Measurements from ENCODE around the gene ANKRD9. TPM values are rescaled to one million over a fixed set of nuclear protein-coding genes. Genes with fewer than 3 reads are reported as not detected.
A peak's percentile ranks its signal among the peaks of the same experiment; 100 is the strongest.

ANKRD9 gene
- total and polyA plus RNA-seq, 10 of the 15 experiments (the other 5 are each of a cell fraction or from before 2014, with no cell fraction given) = 0.03 to 3.6 (median 0.49) TPM

DNA sequence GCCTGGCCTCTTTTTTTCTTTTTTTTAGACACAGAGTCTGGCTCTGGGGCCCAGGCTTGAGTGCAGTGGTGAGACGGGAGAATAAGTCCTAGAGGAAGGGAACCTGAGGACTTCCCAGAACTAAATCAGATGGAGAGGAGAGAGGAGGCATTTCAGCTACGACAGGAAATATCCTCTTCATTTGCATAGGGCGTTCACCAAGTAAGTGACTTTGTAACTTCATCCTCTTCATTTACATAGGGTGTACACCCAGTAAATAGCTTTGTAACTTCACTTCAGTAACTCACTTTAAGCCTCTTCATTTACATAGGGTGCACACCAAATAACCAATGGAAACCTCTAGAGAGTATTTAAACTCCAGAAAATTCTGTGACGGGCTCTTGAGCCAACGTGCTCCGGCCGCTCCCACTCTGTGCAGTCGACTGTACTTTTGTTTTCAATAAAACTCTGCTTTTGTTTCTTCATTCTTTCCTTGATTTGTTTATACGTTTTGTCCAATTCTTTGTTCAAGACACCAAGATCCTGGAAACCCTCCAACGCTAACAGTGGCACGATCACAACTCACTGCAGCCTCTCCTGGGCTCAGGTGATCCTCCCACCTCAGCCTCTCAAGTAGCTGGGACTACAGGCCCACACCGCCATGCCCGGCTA lies 21.4 kb upstream of the ANKRD9 start:
- Histone ChIP-seq H3K27me3 (replicated peaks in 1 of 2; ENCODE audit: control insufficient read depth in 2 of 2, insufficient read depth in 2 of 2, low read length in 1 of 2) (no peaks in the 10 kb centered on the region), H2AFZ (ENCODE audit: control insufficient read depth, low read depth, low read length) (no peak overlapping the region), H3K9ac (ENCODE audit: control insufficient read depth, insufficient read depth, low read length) (no peak overlapping the region), H3K79me2 (ENCODE audit: control insufficient read depth, insufficient read depth, low read length) (no peaks in the 10 kb centered on the region), H4K20me1 (ENCODE audit: control insufficient read depth, insufficient read depth) (no peaks in the 10 kb centered on the region), H3K4me2 (ENCODE audit: control insufficient read depth, insufficient read depth) (no peak overlapping the region), H3K4me1 (ENCODE audit: control insufficient read depth, insufficient read depth, low read length) (no peaks in the 10 kb centered on the region; the same call in none of the 2 replicates), H3K36me3 (ENCODE audit: control insufficient read depth in 2 of 2, insufficient read depth in 2 of 2, low read length in 1 of 2) (no peaks in the 10 kb centered on the region), H3K9me3 (replicated peaks; ENCODE audit: control insufficient read depth, insufficient read depth, low read length) (no peaks in the 10 kb centered on the region), H3K27ac (ENCODE audit: control insufficient read depth, insufficient read depth) (no peak overlapping the region), H3K4me3 (no peak overlapping the region)
- peak; percentile 38 for ATAC-seq
- ChIA-PET SMC1A (ENCODE audit: uncharacterized antibody, unreplicated experiment) (no interaction called here), CTCF (no interaction called here), POLR2A (no interaction called here), RAD21 (ENCODE audit: unreplicated experiment) (no interaction called here)
- intact Hi-C loops (cut with micrococcal nuclease; ENCODE audit: unreplicated experiment) (no loop called here), in situ Hi-C loops (cut with MboI) (no loop called here)
- no peak for FAIRE-seq
- TF ChIP-seq ASH2L (IDR thresholded peaks at IDR 0.05; ENCODE audit: borderline replicate concordance, low read depth) = no peak
- TF ChIP-seq, protein P1, sequence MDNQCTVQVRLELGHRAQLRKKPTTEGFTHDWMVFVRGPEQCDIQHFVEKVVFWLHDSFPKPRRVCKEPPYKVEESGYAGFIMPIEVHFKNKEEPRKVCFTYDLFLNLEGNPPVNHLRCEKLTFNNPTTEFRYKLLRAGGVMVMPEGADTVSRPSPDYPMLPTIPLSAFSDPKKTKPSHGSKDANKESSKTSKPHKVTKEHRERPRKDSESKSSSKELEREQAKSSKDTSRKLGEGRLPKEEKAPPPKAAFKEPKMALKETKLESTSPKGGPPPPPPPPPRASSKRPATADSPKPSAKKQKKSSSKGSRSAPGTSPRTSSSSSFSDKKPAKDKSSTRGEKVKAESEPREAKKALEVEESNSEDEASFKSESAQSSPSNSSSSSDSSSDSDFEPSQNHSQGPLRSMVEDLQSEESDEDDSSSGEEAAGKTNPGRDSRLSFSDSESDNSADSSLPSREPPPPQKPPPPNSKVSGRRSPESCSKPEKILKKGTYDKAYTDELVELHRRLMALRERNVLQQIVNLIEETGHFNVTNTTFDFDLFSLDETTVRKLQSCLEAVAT (IDR thresholded peaks at IDR 0.05) = no peak
- TF ChIP-seq TCF7 (IDR thresholded peaks at IDR 0.05; ENCODE audit: borderline replicate concordance) = no peak
- no peak for TF ChIP-seq HSF1 (IDR thresholded peaks at IDR 0.05; ENCODE audit: low read depth, low read length)
- TF ChIP-seq MTA3 (IDR thresholded peaks at IDR 0.05; ENCODE audit: borderline replicate concordance, low read length) = no peak
- no peak for TF ChIP-seq ZNF592 (IDR thresholded peaks at IDR 0.05)
- no peak for TF ChIP-seq CHD4 (IDR thresholded peaks at IDR 0.05)
- TF ChIP-seq SPI1 (IDR thresholded peaks at IDR 0.05; ENCODE audit: borderline replicate concordance, insufficient read depth, low read depth, low read length) = no peak
- TF ChIP-seq POLR2AphosphoS2 (IDR thresholded peaks at IDR 0.05; ENCODE audit: low read depth, low read length) = no peak
- TF ChIP-seq TCF3 (IDR thresholded peaks at IDR 0.05; ENCODE audit: borderline replicate concordance, insufficient read depth, low read depth, low read length) = no peak
- TF ChIP-seq, protein P2, sequence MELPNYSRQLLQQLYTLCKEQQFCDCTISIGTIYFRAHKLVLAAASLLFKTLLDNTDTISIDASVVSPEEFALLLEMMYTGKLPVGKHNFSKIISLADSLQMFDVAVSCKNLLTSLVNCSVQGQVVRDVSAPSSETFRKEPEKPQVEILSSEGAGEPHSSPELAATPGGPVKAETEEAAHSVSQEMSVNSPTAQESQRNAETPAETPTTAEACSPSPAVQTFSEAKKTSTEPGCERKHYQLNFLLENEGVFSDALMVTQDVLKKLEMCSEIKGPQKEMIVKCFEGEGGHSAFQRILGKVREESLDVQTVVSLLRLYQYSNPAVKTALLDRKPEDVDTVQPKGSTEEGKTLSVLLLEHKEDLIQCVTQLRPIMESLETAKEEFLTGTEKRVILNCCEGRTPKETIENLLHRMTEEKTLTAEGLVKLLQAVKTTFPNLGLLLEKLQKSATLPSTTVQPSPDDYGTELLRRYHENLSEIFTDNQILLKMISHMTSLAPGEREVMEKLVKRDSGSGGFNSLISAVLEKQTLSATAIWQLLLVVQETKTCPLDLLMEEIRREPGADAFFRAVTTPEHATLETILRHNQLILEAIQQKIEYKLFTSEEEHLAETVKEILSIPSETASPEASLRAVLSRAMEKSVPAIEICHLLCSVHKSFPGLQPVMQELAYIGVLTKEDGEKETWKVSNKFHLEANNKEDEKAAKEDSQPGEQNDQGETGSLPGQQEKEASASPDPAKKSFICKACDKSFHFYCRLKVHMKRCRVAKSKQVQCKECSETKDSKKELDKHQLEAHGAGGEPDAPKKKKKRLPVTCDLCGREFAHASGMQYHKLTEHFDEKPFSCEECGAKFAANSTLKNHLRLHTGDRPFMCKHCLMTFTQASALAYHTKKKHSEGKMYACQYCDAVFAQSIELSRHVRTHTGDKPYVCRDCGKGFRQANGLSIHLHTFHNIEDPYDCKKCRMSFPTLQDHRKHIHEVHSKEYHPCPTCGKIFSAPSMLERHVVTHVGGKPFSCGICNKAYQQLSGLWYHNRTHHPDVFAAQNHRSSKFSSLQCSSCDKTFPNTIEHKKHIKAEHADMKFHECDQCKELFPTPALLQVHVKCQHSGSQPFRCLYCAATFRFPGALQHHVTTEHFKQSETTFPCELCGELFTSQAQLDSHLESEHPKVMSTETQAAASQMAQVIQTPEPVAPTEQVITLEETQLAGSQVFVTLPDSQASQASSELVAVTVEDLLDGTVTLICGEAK (IDR thresholded peaks at IDR 0.05; ENCODE audit: borderline replicate concordance) = no peak
- DNase-seq (ENCODE audit: low read depth, low spot score) = no peak
- BruUV-seq (replicated peaks) = no TSS peak
- 35% methylated on average over 13 of the region's 13 CpGs for WGBS (ENCODE audit: insufficient coverage, insufficient replicate concordance, low lambda C conversion rate, missing lambda C conversion rate)

Data from GM12878 (cell line).